H9 (cell line): ENCODE results near the gene IL1RAPL2. TPM values are rescaled to one million over a fixed set of nuclear protein-coding genes. Genes with fewer than 3 reads are reported as not detected.

Source experiments
- DNase-seq: peaks from one replicate; pipeline ENCODE4 v3.0.0-alpha.2; 2017
- H2AFZ ChIP-seq: one replicate; pipeline ENCODE4 v1.6.1; 2013; ENCODE audit warnings: mild to moderate bottlenecking, low read length, control low read depth, moderate library complexity
- H2AK5ac ChIP-seq: 2 replicates; pipeline ENCODE4 v1.6.1; 2013; ENCODE audit warnings: low read length, control low read depth, mixed read lengths; ENCODE audit not compliant: insufficient read length
- H2BK120ac ChIP-seq: one replicate; pipeline ENCODE4 v1.6.1; 2013; ENCODE audit warnings: low read depth, mild to moderate bottlenecking, low read length, control low read depth, inconsistent platforms; ENCODE audit not compliant: poor library complexity, severe bottlenecking
- H2BK12ac ChIP-seq: 2 replicates; pipeline ENCODE4 v1.6.1; 2013; ENCODE audit warnings: low read length, control low read depth, mixed read lengths, low read depth; ENCODE audit not compliant: insufficient read length
- H2BK15ac ChIP-seq: 2 replicates; pipeline ENCODE4 v1.6.1; 2013; ENCODE audit warnings: low read depth, low read length, control low read depth
- H2BK20ac ChIP-seq: one replicate; pipeline ENCODE4 v1.6.1; 2013; ENCODE audit warnings: low read depth, mild to moderate bottlenecking, low read length, control low read depth, inconsistent platforms; ENCODE audit not compliant: poor library complexity, severe bottlenecking
- H2BK5ac ChIP-seq: 2 replicates; pipeline ENCODE4 v1.6.1; 2013; ENCODE audit warnings: low read length, control low read depth, mixed read lengths; ENCODE audit not compliant: insufficient read length
- H3K14ac ChIP-seq: 2 replicates; pipeline ENCODE4 v1.6.1; 2013; ENCODE audit warnings: low read length, control low read depth; ENCODE audit not compliant: insufficient read depth
- H3K18ac ChIP-seq: 2 replicates; pipeline ENCODE4 v1.6.1; 2013; ENCODE audit warnings: low read depth, mild to moderate bottlenecking, mixed read lengths, low read length, control low read depth; ENCODE audit not compliant: insufficient read length
- H3K23ac ChIP-seq: 2 replicates; pipeline ENCODE4 v1.6.1; 2013; ENCODE audit warnings: low read length, control low read depth, mixed read lengths, low read depth; ENCODE audit not compliant: insufficient read length
- H3K23me2 ChIP-seq: 2 replicates; pipeline ENCODE4 v1.6.1; 2013; ENCODE audit warnings: low read depth, mild to moderate bottlenecking, mixed read lengths, low read length, control low read depth; ENCODE audit not compliant: insufficient read length, poor library complexity, severe bottlenecking
- H3K27ac ChIP-seq: 2 replicates; pipeline ENCODE4 v1.5.1; 2013; ENCODE audit warnings: low read length, control low read depth, mixed read lengths, low read depth; ENCODE audit not compliant: insufficient read length
- H3K27me3 ChIP-seq: 2 replicates; pipeline ENCODE4 v1.6.1; 2013; ENCODE audit warnings: low read length, control low read depth, inconsistent platforms; ENCODE audit not compliant: insufficient read depth
- H3K4ac ChIP-seq: 2 replicates; pipeline ENCODE4 v1.6.1; 2013; ENCODE audit warnings: low read depth, mild to moderate bottlenecking, control low read depth, inconsistent platforms, low read length, moderate library complexity
- H3K4me1 ChIP-seq: 2 replicates; pipeline ENCODE4 v1.6.1; 2013; ENCODE audit warnings: low read length, control low read depth, inconsistent platforms; ENCODE audit not compliant: insufficient read depth
- H3K4me2 ChIP-seq: 2 replicates; pipeline ENCODE4 v1.6.1; 2013; ENCODE audit warnings: low read length, control low read depth, mixed read lengths; ENCODE audit not compliant: insufficient read length, insufficient read depth
- H3K56ac ChIP-seq: 2 replicates; pipeline ENCODE4 v1.6.1; 2013; ENCODE audit warnings: low read depth, mild to moderate bottlenecking, mixed read lengths, low read length, control low read depth; ENCODE audit not compliant: insufficient read length
- H3K79me1 ChIP-seq: 2 replicates; pipeline ENCODE4 v1.6.1; 2013; ENCODE audit warnings: low read depth, mild to moderate bottlenecking, moderate library complexity, low read length, control low read depth, inconsistent platforms; ENCODE audit not compliant: insufficient read depth, poor library complexity, severe bottlenecking
- H3K79me2 ChIP-seq: 2 replicates; pipeline ENCODE4 v1.6.1; 2013; ENCODE audit warnings: low read length, control low read depth, inconsistent platforms; ENCODE audit not compliant: insufficient read depth
- H3K9ac ChIP-seq: 2 replicates; pipeline ENCODE4 v1.6.1; 2013; ENCODE audit warnings: low read length, control low read depth, mixed read lengths; ENCODE audit not compliant: insufficient read length; ENCODE audit errors: extremely low read depth
- H3K9me3 ChIP-seq: one replicate; pipeline ENCODE4 v1.6.1; 2013; ENCODE audit warnings: low read depth, low read length, inconsistent platforms; ENCODE audit not compliant: control insufficient read depth
- H3T11ph ChIP-seq: one replicate; pipeline ENCODE4 v1.6.1; 2013; ENCODE audit warnings: mild to moderate bottlenecking, low read length, control low read depth, inconsistent platforms
- H4K20me1 ChIP-seq: one replicate; pipeline ENCODE4 v1.6.1; 2013; ENCODE audit not compliant: control insufficient read depth, insufficient read length, insufficient read depth
- H4K5ac ChIP-seq: 2 replicates; pipeline ENCODE4 v1.6.1; 2013; ENCODE audit warnings: low read depth, mild to moderate bottlenecking, mixed read lengths, low read length, control low read depth; ENCODE audit not compliant: insufficient read length
- H4K8ac ChIP-seq: replicated peaks from 2 replicates; pipeline ENCODE4 v1.6.1; 2013; ENCODE audit warnings: low read length, control low read depth, mixed read lengths, low read depth; ENCODE audit not compliant: insufficient read length
- H4K91ac ChIP-seq: 2 replicates; pipeline ENCODE4 v1.6.1; 2013; ENCODE audit warnings: low read depth, mild to moderate bottlenecking, moderate library complexity, mixed read lengths, low read length, control low read depth; ENCODE audit not compliant: insufficient read length
- H3K27ac Mint-ChIP-seq, 3 experiments: 2 replicates in 2 of 3; 3 replicates in 1 of 3; pipeline ENCODE4 v1.8.0; 2020 to 2021; ENCODE audit warnings: mixed read lengths in 3 of 3, mild to moderate bottlenecking in 1 of 3, moderate library complexity in 1 of 3
- H3K27me3 Mint-ChIP-seq: 2 replicates; pipeline ENCODE4 v1.8.0; 2021; ENCODE audit warnings: low read depth, mild to moderate bottlenecking, moderate library complexity, mixed read lengths
- H3K36me3 Mint-ChIP-seq, 3 experiments: 2 replicates in 2 of 3; 3 replicates in 1 of 3; pipeline ENCODE4 v1.8.0; 2020 to 2021; ENCODE audit warnings: low read depth in 3 of 3, mixed read lengths in 3 of 3; ENCODE audit not compliant: insufficient read depth in 1 of 3
- H3K4me1 Mint-ChIP-seq, 2 experiments: 2 replicates each; pipeline ENCODE4 v1.8.0; 2020; ENCODE audit warnings: mixed read lengths in 2 of 2
- H3K4me3 Mint-ChIP-seq, 2 experiments: 2 replicates in 1 of 2; 3 replicates in 1 of 2; pipeline ENCODE4 v1.8.0; 2020 to 2021; ENCODE audit warnings: mild to moderate bottlenecking in 2 of 2, mixed read lengths in 2 of 2, moderate library complexity in 1 of 2
- H3K9me3 Mint-ChIP-seq, 2 experiments: 2 replicates in 1 of 2; 3 replicates in 1 of 2; pipeline ENCODE4 v1.8.0; 2020; ENCODE audit warnings: mild to moderate bottlenecking in 2 of 2, mixed read lengths in 2 of 2, moderate library complexity in 1 of 2
- WGBS: extraction: QIAGEN DNeasy Blood & Tissue Kit; methylation state at CpG from one replicate; pipeline ENCODE4 v1.1.7; 2013; ENCODE audit warnings: missing lambda C conversion rate, low lambda C conversion rate, mixed read lengths; ENCODE audit not compliant: insufficient read length; ENCODE audit errors: extremely low coverage; 5-methylcytosine and 5-hydroxymethylcytosine counted together
- total RNA-seq: library from RNA; stranded (reverse); gene quantifications from 2 replicates; pipeline ENCODE4 v1.2.1, GENCODE V29; 2021
- TF ChIP-seq, protein P1 (sequence below): fragments of 200-600 bp; sonication (generic); conservative IDR thresholded peaks from 3 replicates; pipeline ENCODE4 v1.8.0; 2021; ENCODE audit warnings: antibody characterized with exemption, mild to moderate bottlenecking

Gene IL1RAPL2
- total RNA-seq, 1 experiment from 2014 or later, result not detected

DNA sequence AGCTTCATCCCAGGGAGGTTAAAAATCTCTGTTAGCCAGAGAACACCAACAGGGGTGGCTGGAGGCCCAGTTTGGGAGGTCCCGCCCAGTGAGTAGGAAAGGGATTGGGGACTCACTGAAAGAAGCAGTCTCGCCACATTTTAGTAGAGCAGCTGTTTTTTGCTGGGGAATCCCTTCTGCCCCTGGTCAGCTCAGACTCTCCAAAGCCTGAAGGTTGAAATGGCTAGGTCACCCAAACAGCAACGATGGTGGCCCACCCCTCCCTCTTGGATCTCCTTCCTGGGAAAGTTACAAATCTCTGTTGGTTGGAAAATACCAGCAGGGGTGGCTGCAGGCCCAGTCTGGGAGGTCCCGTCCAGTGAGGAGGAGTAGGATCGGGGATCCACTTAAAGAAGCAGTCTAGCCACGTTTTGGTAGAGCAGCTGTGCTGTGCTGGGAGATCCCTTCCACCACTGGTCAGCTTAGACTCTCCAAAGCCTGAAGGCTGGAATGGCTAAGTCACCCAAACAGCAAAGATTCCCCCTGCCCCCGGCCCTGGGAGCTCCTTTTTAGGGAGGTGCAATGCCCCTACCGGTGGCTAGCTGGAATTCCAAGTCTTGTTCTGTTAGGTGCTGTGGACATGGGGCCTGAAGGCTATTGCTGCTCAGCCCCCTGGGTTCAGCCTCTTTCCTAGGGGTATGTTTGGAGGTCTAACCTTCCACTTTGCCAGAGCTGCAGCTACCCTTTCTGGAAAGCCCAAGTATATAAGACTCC is 694.5 kb downstream of the IL1RAPL2 start:
- Mint-ChIP-seq H3K9me3 (peaks cover 2 to 55% of the 10 kb centered on the region in 2 experiments; a peak in 3 of 5 replicates), H3K27ac (no peak overlapping the region), H3K4me1 (no peaks in the 10 kb centered on the region), H3K27me3 (no peaks in the 10 kb centered on the region), H3K36me3 (peaks cover 0 to 2% (median 0%) of the 10 kb centered on the region in 3 experiments; a peak in 4 of 7 replicates), H3K4me3 (no peak overlapping the region)
- Histone ChIP-seq H3K56ac (no peak overlapping the region), H4K8ac (no peak overlapping the region), H2BK12ac (no peak overlapping the region), H4K5ac (no peak overlapping the region), H2BK120ac (no peak overlapping the region), H3K27ac (no peak overlapping the region), H3K79me2 (no peaks in the 10 kb centered on the region), H3K4me1 (no peaks in the 10 kb centered on the region), H3K4ac (no peak overlapping the region), H3K4me2 (no peak overlapping the region), H2BK5ac (no peak overlapping the region), H3K9ac (no peak overlapping the region), H3K79me1 (no peaks in the 10 kb centered on the region), H3K9me3 (peaks cover 7% of the 10 kb centered on the region), H2BK15ac (no peak overlapping the region), H2AFZ (no peak overlapping the region), H4K91ac (no peak overlapping the region), H3K18ac (no peak overlapping the region), H3T11ph (no peak overlapping the region), H3K27me3 (no peaks in the 10 kb centered on the region), H3K14ac (no peak overlapping the region), H2BK20ac (no peak overlapping the region), H2AK5ac (no peak overlapping the region), H3K23me2 (no peaks in the 10 kb centered on the region), H4K20me1 (no peaks in the 10 kb centered on the region), H3K23ac (no peak overlapping the region)
- WGBS, result no CpG with 5 or more reads among the region's 8 CpGs
- TF ChIP-seq, protein P1, sequence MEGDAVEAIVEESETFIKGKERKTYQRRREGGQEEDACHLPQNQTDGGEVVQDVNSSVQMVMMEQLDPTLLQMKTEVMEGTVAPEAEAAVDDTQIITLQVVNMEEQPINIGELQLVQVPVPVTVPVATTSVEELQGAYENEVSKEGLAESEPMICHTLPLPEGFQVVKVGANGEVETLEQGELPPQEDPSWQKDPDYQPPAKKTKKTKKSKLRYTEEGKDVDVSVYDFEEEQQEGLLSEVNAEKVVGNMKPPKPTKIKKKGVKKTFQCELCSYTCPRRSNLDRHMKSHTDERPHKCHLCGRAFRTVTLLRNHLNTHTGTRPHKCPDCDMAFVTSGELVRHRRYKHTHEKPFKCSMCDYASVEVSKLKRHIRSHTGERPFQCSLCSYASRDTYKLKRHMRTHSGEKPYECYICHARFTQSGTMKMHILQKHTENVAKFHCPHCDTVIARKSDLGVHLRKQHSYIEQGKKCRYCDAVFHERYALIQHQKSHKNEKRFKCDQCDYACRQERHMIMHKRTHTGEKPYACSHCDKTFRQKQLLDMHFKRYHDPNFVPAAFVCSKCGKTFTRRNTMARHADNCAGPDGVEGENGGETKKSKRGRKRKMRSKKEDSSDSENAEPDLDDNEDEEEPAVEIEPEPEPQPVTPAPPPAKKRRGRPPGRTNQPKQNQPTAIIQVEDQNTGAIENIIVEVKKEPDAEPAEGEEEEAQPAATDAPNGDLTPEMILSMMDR, result 0 out of 3 replicates have a peak, but pooled peaks have one; percentile 22
- DNase-seq, result peak; percentile 47
